22Rv1 (cell line): Measurements from ENCODE around the gene FKBP1B.
"Not testable (repeated sequence)": the region's sequence is repeated elsewhere in the genome, so short reads cannot be mapped to it uniquely, and the experiment has no call there.

Experiments
- H3K27ac ChIP-seq: fragments of 450-650 bp; 2 replicates; pipeline ENCODE4 v1.5.1; 2017
- ZFX ChIP-seq: fragments of 450-650 bp; IDR thresholded peaks from 2 replicates; pipeline ENCODE4 v1.6.1; 2017; ENCODE audit warnings: antibody characterized with exemption, borderline replicate concordance
- TF ChIP-seq, protein P1 (sequence below): fragments of 450-650 bp; IDR thresholded peaks from 2 replicates; pipeline ENCODE4 v1.5.1; 2017; ENCODE audit warnings: mild to moderate bottlenecking

Gene FKBP1B

DNA sequence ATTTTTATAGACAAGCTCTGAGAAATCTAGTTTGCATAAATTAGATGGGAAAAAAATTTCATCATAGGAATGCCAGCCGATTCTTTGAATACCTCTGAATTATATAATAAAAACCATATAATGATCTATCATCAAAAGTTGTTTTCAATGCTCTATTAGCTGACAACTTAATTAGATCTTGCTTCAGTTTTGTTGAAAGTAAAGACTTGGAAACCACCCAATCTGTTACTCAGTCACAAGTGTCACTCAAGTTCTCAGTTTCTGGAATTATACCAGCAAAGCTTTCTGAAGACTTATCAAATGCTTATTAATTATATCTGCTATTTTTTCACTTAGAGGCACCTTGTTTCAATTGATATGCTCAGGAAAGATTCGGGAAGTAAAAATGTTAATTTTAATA is 52.5 kb downstream of the FKBP1B start:
- TF ChIP-seq, protein P1, sequence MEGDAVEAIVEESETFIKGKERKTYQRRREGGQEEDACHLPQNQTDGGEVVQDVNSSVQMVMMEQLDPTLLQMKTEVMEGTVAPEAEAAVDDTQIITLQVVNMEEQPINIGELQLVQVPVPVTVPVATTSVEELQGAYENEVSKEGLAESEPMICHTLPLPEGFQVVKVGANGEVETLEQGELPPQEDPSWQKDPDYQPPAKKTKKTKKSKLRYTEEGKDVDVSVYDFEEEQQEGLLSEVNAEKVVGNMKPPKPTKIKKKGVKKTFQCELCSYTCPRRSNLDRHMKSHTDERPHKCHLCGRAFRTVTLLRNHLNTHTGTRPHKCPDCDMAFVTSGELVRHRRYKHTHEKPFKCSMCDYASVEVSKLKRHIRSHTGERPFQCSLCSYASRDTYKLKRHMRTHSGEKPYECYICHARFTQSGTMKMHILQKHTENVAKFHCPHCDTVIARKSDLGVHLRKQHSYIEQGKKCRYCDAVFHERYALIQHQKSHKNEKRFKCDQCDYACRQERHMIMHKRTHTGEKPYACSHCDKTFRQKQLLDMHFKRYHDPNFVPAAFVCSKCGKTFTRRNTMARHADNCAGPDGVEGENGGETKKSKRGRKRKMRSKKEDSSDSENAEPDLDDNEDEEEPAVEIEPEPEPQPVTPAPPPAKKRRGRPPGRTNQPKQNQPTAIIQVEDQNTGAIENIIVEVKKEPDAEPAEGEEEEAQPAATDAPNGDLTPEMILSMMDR: no peak
- no peak for TF ChIP-seq ZFX

DNA sequence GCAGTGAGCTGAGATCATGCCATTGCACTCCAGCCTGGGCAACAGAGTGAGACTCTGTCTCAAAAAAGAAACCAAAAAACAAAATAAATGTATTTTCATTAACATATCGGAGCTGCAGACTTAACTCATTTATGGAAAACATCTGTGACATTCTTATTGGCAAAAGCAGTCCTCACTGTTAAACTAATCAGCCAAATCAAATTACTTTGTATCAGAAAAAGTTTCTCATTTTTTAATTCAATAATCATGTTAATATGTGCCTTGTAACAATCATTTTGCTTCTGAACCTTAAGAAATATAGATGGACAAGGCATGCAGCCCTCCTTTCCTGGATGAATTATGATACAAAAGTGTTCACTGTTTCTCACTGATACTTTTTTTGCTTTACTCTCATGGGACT is 53.1 kb downstream of the FKBP1B start:
- H3K27ac ChIP-seq: no peak overlapping the region
- TF ChIP-seq, protein P1: no peak
- TF ChIP-seq ZFX: no peak

More for the DNA sequence above, 52.5 kb downstream of the FKBP1B start:
- no peak overlapping the region for H3K27ac ChIP-seq

DNA sequence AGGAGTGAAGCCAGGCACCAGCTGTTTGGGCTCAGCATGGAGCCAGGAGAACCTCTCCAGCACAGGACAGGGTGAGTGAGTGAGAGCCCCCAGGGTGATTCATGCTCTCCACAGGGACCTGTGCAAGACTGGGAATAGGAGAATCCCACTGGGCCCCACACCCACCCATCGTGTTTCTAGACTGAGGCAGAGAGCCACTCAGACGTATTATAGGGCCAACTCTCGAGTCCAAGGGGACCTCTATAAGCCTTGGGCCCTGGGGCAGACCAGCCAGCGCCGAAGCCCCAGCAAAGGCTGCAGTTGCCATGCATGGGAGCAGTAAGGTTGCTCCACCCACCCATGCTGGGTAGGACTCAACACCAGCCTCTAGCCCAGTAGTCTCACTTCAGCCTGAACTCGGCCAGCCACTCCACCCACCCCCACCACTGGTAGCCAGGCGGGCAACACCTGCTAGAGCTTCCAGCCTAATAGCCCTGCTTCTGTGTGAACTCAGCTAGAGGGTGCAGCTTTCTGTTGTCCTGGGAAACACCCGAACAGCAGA is 54.6 kb downstream of the FKBP1B start:
- no peak overlapping the region for H3K27ac ChIP-seq
- TF ChIP-seq ZFX: no peak
- TF ChIP-seq, protein P1: no peak

DNA sequence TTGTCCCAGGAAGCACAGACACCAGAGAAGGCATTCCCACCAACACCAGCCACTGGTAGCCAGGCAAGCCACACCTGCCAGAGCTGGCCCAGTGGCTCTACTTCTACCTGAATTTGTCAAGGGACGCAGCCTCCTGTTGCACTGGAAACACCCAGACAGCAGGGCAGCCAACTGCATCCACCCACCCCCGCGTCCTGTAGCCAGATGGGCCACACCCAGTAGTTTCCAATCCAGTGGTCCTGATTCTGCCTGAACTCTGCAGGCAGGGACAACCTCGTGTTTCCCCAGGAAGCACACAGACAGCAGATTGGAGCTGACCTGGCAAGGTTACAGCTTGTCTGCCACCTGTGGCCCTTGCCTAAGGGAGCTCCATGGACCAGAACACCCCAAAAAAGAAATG is 55.4 kb downstream of the FKBP1B start:
- TF ChIP-seq ZFX: no peak
- TF ChIP-seq, protein P1: no peak
- H3K27ac ChIP-seq: no peak overlapping the region

DNA sequence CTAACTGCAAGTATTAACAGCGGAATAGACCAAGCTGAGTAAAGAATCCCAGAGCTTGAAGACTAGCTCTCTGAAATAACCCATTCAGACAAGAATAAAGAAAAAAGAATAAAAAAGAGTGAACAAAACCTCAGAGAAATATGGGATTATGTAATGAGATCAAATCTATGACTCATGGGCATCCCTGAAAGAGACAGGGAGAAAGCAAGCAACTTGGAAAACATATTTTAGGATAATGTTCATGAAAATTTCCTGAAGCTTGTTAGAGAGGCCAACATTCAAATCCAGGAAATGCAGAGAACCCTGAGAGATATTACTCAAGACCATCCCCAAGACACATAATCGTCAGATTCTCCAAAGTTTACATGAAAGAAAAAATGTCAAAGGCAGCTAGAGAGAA is 56.3 kb downstream of the FKBP1B start:
- H3K27ac ChIP-seq: no peak overlapping the region
- TF ChIP-seq, protein P1: no peak
- no peak for TF ChIP-seq ZFX

DNA sequence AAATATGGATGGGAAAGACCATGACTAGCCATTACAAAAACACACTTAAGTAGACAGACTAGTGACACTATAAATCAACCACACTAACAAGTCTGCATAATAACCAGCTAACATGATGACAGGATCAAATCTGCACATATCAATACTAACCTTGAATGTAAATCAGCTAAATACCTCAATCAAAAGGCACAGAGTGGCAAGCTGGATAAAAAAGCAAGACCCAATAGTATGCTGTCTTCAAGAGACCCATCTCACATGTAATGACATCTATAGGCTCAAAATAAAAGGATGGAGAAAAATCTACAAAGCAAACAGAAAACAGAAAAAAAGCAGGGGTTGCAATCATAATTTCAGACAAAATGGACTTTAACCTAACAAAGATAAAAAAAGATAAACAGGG is 57.2 kb downstream of the FKBP1B start:
- TF ChIP-seq, protein P1: no peak
- no peak for TF ChIP-seq ZFX
- no peak overlapping the region for H3K27ac ChIP-seq

DNA sequence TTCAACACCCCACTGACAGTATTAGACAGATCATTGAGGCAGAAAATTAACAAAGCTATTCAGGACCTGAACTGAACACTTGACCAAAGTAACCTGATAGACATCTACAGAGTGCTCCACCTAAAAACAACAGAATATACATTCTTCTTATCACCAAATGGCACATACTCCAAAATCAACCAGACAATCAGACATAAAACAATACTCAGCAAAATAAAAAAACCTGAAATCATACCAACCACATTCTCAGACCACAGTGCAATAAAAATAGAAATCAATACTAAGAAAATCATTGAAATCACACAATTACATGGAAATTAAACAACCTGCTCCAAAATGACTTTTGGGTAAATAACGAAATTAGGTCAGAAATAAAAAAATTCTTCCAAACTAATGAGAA is 57.8 kb downstream of the FKBP1B start:
- TF ChIP-seq, protein P1: no peak
- no peak for TF ChIP-seq ZFX
- no peak overlapping the region for H3K27ac ChIP-seq

DNA sequence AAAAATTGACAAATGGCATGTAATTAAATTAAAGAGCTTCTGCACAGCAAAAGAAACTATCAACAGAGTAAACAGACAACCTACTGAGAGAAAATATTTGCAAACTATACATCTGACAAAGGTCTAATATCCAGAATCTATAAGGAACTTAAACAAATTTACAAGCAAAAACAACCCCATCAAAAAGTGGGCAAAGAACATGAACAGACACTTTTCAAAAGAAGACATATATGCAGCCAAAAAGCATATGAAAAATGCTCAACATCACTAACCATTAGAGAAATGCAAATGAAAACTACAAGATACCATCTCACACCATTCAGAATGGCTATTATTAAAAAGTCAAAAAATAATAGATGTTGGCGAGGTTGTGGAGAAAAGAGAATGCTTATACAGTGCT is 59.9 kb downstream of the FKBP1B start:
- H3K27ac ChIP-seq: not testable (repeated sequence)
